Endothelial cell of umbilical vein (primary cell): ENCODE data around the gene CCDC70.
"Not testable (repeated sequence)": the region's sequence is repeated elsewhere in the genome, so short reads cannot be mapped to it uniquely, and the experiment has no call there.

Source experiments
- POLR2A ChIP-seq: IDR thresholded peaks from 2 replicates; pipeline ENCODE4 v1.6.1; 2012; ENCODE audit warnings: low read depth, mild to moderate bottlenecking, control low read depth, low read length
- POLR2AphosphoS5 ChIP-seq: IDR thresholded peaks from 2 replicates; pipeline ENCODE4 v1.6.1; 2012; ENCODE audit warnings: low read depth, mild to moderate bottlenecking, control low read depth, low read length, moderate library complexity; ENCODE audit not compliant: insufficient read depth

GRCh38 chr13:51909265-51909664 is 47.5 kb downstream of the CCDC70 start:
- not testable (repeated sequence) for TF ChIP-seq POLR2A, POLR2AphosphoS5
